ENCODE data around the gene ALPG. TPM values are rescaled to one million over a fixed set of nuclear protein-coding genes. Genes with fewer than 3 reads are reported as not detected.
"Not testable (repeated sequence)": the region's sequence is repeated elsewhere in the genome, so short reads cannot be mapped to it uniquely, and the experiment has no call there.

ALPG gene
- total RNA-seq, 1 experiment from 2014 or later, result not detected

- DNase-seq, result no peak
- no peaks in the 10 kb centered on the region for H3K9me3 ChIP-seq
- H3K36me3 ChIP-seq, result no peaks in the 10 kb centered on the region
- H3K27me3 ChIP-seq, result no peaks in the 10 kb centered on the region
- H3K4me3 ChIP-seq, result no peak overlapping the region
These were observed 34.1 kb upstream of the ALPG start for GRCh38 chr2:232372231-232373208.

- Histone ChIP-seq H3K4me3 (no peak overlapping the region), H3K36me3 (no peaks in the 10 kb centered on the region), H3K9me3 (no peaks in the 10 kb centered on the region), H3K27me3 (no peaks in the 10 kb centered on the region)
- no peak for DNase-seq
These were observed 32.3 kb upstream of the ALPG start for GRCh38 chr2:232374356-232374755.

- H3K36me3 ChIP-seq, result no peaks in the 10 kb centered on the region
- H3K4me3 ChIP-seq, result no peak overlapping the region
- H3K9me3 ChIP-seq, result no peaks in the 10 kb centered on the region
- DNase-seq, result no peak
- no peaks in the 10 kb centered on the region for H3K27me3 ChIP-seq
These were observed 31.5 kb upstream of the ALPG start for GRCh38 chr2:232375164-232375563.

GRCh38 chr2:232376260-232376659 lies 30.4 kb upstream of the ALPG start:
- no peak for DNase-seq
- Histone ChIP-seq H3K27me3 (no peaks in the 10 kb centered on the region), H3K9me3 (no peaks in the 10 kb centered on the region), H3K36me3 (no peaks in the 10 kb centered on the region), H3K4me3 (no peak overlapping the region)

GRCh38 chr2:232376713-232377112 lies 29.9 kb upstream of the ALPG start:
- Histone ChIP-seq H3K4me3 (no peak overlapping the region), H3K36me3 (no peaks in the 10 kb centered on the region), H3K9me3 (no peaks in the 10 kb centered on the region), H3K27me3 (no peaks in the 10 kb centered on the region)
- no peak for DNase-seq

DNA sequence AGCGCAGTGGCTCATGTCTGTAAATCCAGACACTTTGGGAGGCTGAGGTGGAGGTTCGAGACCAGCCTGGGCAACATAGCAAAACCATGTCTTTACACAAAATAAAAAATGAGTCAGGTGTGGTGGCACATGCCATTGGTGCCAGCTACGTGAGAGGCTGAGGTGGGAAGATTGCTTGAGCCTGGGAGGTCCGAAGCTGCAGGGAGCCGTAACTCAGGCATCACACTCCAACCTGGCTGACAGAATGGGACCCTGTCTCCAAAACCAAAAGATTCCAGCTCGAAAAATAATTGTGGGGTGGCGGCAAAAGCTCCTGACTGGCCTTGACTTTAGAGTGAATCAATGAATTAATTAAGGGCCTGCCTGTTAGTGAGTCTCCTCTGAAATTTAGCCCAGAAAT lies 29.3 kb upstream of the ALPG start:
- Histone ChIP-seq H3K36me3 (no peaks in the 10 kb centered on the region), H3K27me3 (no peaks in the 10 kb centered on the region), H3K4me3 (no peak overlapping the region), H3K9me3 (no peaks in the 10 kb centered on the region)
- no peak for DNase-seq

DNA sequence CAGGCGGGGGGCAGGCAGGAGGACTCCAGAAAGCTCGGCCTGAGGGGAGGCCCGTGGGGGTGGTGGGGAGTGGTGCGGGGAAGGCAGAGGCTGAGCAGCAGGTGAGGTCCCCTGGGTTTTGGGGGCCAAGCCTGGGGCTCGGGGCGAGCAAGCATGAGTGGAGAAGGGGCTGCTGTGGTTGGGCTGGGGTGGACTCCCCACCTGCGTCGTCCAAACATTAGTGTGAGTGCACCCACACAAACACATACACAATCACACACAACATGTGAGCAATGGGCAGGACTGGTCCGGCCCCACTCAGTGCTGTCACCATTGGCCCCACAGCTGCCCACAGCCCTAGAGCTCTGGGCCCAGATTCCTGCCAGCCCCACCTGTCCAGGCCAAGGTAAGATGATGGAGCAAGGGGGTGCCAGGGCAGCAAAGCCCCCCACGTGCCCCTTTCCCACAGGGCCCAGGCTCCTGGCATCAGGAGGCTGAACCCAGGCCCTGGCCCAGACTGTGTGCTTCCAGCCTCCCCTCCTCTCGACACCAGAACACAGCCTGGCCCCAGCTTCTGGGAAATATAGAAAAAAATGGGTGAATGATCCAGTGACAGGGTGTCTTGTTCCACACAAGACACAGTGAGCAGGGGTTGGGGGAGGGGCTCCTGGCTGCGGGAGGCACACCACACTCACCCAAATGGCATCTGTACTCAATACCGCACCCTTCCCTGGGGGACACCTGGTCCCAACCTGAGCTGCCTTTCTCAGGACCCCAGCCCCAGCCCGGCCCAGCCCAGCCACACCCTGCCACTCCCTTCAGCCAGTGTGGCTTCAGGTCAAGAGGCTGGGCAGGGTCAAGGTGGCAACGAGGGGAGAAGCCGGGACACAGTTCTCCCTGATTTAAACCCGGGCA lies 28.6 kb upstream of the ALPG start:
- H3K9me3 ChIP-seq, result no peaks in the 10 kb centered on the region
- no peaks in the 10 kb centered on the region for H3K27me3 ChIP-seq
- H3K36me3 ChIP-seq, result no peaks in the 10 kb centered on the region
- DNase-seq, result no peak
- no peak overlapping the region for H3K4me3 ChIP-seq

GRCh38 chr2:232378735-232379151 lies 27.9 kb upstream of the ALPG start, which contains the start of gene ALPP:
Gene ALPP (plus strand): TSS chr2:232378751. CDS start chr2:232378803, 52 bp downstream.
- DNase-seq, H3K27me3 ChIP-seq, H3K9me3 ChIP-seq, H3K4me3 ChIP-seq, H3K36me3 ChIP-seq: not testable (repeated sequence)

DNA sequence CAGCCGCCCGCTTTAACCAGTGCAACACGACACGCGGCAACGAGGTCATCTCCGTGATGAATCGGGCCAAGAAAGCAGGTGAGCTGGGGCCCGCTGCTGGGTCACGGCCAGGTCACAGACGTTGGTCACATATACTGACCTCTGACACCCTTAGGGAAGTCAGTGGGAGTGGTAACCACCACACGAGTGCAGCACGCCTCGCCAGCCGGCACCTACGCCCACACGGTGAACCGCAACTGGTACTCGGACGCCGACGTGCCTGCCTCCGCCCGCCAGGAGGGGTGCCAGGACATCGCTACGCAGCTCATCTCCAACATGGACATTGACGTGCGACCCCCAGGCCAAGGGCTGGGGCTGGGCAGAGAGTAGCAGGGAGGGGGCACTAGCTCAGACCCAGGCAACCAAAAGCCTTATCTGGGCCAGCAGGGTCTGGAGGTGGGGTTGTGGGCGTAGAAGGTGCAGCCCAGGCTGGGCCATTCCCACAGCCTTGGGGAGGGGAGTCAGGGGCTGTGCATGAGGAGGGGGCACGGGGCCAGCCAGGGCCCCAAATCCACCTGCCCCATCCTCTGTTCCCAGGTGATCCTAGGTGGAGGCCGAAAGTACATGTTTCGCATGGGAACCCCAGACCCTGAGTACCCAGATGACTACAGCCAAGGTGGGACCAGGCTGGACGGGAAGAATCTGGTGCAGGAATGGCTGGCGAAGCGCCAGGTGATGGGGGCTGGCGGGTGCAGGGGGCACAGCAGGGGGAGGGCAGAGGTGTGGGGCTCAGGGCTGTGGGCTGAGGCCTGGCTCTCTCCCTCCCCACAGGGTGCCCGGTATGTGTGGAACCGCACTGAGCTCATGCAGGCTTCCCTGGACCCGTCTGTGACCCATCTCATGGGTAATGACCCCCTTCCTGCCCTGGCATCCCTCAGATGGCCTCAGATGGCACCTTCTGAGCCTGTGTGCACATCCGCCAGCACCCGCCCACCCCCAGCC lies 26.7 kb upstream of the ALPG start:
- not testable (repeated sequence) for H3K36me3 ChIP-seq, DNase-seq, H3K27me3 ChIP-seq, H3K9me3 ChIP-seq, H3K4me3 ChIP-seq

- not testable (repeated sequence) for H3K4me3 ChIP-seq, H3K36me3 ChIP-seq, DNase-seq, H3K9me3 ChIP-seq
- H3K27me3 ChIP-seq, result peaks cover 20% of the 10 kb centered on the region
These were observed 25.2 kb upstream of the ALPG start for GRCh38 chr2:232381204-232382031.

GRCh38 chr2:232382331-232383225 lies 24.1 kb upstream of the ALPG start:
- Histone ChIP-seq H3K36me3 (no peaks in the 10 kb centered on the region), H3K9me3 (no peaks in the 10 kb centered on the region), H3K27me3 (peaks cover 32% of the 10 kb centered on the region), H3K4me3 (no peak overlapping the region)
- DNase-seq, result no peak

GRCh38 chr2:232384466-232384865 lies 22.2 kb upstream of the ALPG start:
- no peak for DNase-seq
- H3K4me3 ChIP-seq, result no peak overlapping the region
- H3K36me3 ChIP-seq, result no peaks in the 10 kb centered on the region
- H3K27me3 ChIP-seq, result peaks cover 33% of the 10 kb centered on the region
- no peaks in the 10 kb centered on the region for H3K9me3 ChIP-seq

GRCh38 chr2:232385058-232385457 lies 21.6 kb upstream of the ALPG start:
- H3K4me3 ChIP-seq, DNase-seq, H3K36me3 ChIP-seq, H3K9me3 ChIP-seq: not testable (repeated sequence)
- H3K27me3 ChIP-seq, result peaks cover 33% of the 10 kb centered on the region

DNA sequence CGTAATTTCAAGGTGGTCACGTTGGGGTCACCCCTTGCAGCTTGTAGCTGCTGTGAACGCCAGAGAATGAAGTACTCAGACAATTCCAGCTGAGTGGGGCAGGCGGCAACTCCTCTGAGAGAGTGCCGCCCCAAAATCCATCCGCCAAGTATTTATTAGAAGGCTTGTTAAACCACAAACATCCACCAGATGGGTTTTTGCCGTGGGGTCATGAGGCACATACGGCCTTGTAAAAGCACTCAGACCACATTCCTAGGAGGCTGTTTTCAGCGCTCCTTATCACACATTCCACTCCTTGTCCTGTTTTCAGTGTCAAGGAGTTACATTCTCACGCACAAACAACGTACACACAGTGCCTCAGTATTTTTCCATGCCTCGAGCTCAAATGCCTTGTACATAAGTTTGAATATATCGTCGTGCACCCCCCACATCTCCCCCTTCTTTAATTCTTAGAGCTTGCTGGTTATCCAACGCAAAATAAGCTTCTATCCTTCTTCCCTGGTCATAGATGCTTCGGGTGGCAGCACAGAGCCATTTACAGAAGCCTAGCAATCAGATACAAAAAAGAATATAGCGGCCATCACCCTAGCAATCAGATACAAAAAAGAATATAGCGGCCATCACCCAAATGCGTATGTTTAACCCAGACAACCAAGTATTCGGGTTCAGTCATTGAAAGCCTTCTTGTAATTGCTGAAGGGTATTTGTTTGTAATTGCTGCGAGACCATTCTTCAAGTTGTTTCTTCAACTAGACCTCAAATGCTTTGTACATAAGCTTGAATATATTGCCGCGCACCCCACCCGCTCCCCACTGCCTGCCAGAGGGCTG lies 20.8 kb upstream of the ALPG start:
- H3K36me3 ChIP-seq, result no peaks in the 10 kb centered on the region
- DNase-seq, result no peak
- H3K27me3 ChIP-seq, result peaks cover 33% of the 10 kb centered on the region
- H3K9me3 ChIP-seq, result no peaks in the 10 kb centered on the region
- H3K4me3 ChIP-seq, result no peak overlapping the region
